ENCODE data around the gene MBD2. TPM values are rescaled to one million over a fixed set of nuclear protein-coding genes. Genes with fewer than 3 reads are reported as not detected.
A peak's percentile ranks its signal among the peaks of the same experiment; 100 is the strongest.

The MBD2 gene
- total RNA-seq, 6 experiments from 2014 or later, result 13.7 to 47.7 (median 29.4) TPM

DNA sequence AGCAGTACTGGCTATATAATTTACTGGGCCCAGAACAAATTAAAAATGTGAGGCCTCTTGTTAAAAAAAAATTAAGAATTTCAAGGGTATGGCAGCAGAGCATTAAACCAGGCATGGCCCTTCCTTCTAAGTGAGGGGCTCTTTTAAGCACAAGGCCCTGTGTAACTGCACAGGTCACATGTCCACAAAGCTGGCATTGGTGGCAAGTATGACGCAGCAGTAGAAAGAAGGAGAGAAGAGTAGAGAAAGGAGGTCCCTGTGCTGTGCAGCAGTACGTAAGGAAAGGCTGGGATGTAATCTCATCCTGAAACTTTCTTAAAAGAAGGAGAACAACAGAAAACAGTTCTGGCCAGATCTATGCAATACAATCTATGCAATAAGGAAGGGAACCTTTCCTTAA lies 51.2 kb downstream of the MBD2 start:
- WGBS (ENCODE audit: insufficient coverage, low coverage, low lambda C conversion rate, missing lambda C conversion rate), result 100% methylated on average over 2 of the region's 2 CpGs

DNA sequence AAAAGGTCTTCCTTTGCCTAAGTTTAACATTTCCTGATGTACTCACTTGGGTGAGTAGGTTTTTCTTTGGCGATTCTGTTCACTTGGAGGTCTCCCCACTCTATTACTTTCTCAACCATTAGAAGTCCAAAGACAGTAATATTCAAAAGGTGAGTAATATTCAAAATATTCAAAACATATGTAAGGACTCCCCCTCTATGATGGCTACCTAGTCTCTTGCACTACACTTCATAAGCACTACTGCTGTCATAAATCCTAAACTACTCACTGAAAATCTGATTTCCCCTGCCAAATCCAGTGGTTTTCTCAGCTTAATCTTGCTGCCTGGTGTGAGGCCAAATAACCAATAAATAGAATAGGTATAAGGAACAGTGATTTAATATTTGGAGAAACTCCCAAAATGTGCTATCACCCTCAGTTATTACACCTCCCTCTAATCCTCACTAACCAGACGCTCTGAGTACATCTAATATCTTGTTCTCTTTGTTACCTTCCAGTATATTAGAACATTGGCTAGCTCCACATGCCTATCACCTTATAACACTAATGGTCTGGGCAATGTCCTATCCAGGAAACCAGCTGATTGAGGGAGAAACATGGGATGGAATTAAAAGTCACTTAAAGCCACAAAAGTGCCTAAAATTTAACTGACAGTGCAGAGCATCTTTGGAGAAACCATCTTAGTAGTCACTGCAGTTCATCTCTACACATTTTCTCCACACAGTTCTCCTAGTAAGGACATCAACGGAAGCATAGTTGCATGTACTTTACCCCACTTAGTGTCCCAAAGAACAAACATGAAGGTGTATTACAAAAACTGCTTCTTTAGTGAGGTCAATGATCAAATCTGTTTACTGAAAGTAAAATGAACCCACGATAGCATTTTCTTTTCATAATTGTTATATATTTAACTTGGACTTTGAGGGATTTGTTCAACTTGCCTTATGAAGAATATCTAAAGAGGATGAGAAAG lies 54.8 kb downstream of the MBD2 start:
- Histone ChIP-seq H3K4me1 (peaks cover 0 to 7% (median 0%) of the 10 kb centered on the region in 4 donors), H3K9me3 (no peaks in the 10 kb centered on the region), H3K27ac (no peak overlapping the region), H3K4me3 (no peak overlapping the region), H3K27me3 (no peaks in the 10 kb centered on the region), H3K36me3 (peaks cover 0 to 8% (median 1%) of the 10 kb centered on the region in 4 donors)
- no peak for TF ChIP-seq CTCF (IDR thresholded peaks at IDR 0.05)
- TF ChIP-seq POLR2A (IDR thresholded peaks at IDR 0.05), result no peak
- ATAC-seq (peak in 2 of 4 donors; percentile 46 to 52), DNase-seq (no peak)
- intact Hi-C loops (cut with DNase I), result no loop called here
- 59% methylated on average over 4 of the region's 4 CpGs for WGBS (ENCODE audit: insufficient coverage, low coverage, low lambda C conversion rate, missing lambda C conversion rate)

More for the DNA sequence above, 51.2 kb downstream of the MBD2 start:
- Histone ChIP-seq H3K36me3 (no peaks in the 10 kb centered on the region), H3K27ac (no peak overlapping the region), H3K4me3 (no peak overlapping the region), H3K4me1 (peaks cover 0 to 7% (median 0%) of the 10 kb centered on the region in 4 donors), H3K27me3 (no peaks in the 10 kb centered on the region), H3K9me3 (no peaks in the 10 kb centered on the region)
- intact Hi-C loops (cut with DNase I), result no loop called here
- TF ChIP-seq POLR2A (IDR thresholded peaks at IDR 0.05) (no peak), CTCF (IDR thresholded peaks at IDR 0.05) (no peak)
- DNase-seq (no peak), ATAC-seq (no peak)

DNA sequence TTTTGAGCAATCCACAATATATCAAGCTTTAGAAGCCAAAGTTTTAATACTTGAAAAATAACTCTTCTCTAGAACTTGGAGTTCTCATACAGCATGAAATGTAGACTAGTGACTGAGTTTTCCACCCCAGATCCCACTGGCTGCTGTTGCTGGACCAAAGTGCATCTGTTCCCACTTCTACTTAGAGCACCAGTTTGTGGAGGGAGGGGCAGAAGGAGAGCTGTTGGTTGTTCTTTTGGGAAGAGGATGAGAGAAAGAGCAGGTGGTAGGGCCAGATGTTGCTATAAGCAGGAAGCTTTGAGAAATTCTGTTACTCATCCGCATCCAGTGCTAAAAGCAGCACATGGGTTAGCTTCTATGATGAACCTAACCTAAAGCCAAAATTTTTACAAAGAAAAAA lies 59.0 kb downstream of the MBD2 start:
- Histone ChIP-seq H3K27me3 (no peaks in the 10 kb centered on the region), H3K4me3 (no peak overlapping the region), H3K36me3 (peaks cover 0 to 33% (median 18%) of the 10 kb centered on the region in 4 donors), H3K9me3 (no peaks in the 10 kb centered on the region), H3K27ac (no peak overlapping the region), H3K4me1 (peaks cover 0 to 6% (median 0%) of the 10 kb centered on the region in 4 donors)
- ATAC-seq (no peak), DNase-seq (no peak)
- TF ChIP-seq POLR2A (IDR thresholded peaks at IDR 0.05) (no peak), CTCF (IDR thresholded peaks at IDR 0.05) (no peak)
- intact Hi-C loops (cut with DNase I), result no loop called here
- 100% methylated on average over 1 of the region's 1 CpG for WGBS (ENCODE audit: insufficient coverage, low coverage, low lambda C conversion rate, missing lambda C conversion rate)

- intact Hi-C loops (cut with DNase I), result no loop called here
- DNase-seq (no peak), ATAC-seq (no peak)
- H3K36me3 ChIP-seq, result peaks cover 0 to 47% (median 24%) of the 10 kb centered on the region in 4 donors
- H3K4me3 ChIP-seq, result no peak overlapping the region
- H3K27me3 ChIP-seq, result no peaks in the 10 kb centered on the region
- H3K4me1 ChIP-seq, result no peaks in the 10 kb centered on the region
- H3K27ac ChIP-seq, result no peak overlapping the region
- WGBS (ENCODE audit: insufficient coverage, low coverage, low lambda C conversion rate, missing lambda C conversion rate), result 100% methylated on average over 1 of the region's 1 CpG
- no peak for TF ChIP-seq POLR2A (IDR thresholded peaks at IDR 0.05)
- TF ChIP-seq CTCF (IDR thresholded peaks at IDR 0.05), result no peak
- H3K9me3 ChIP-seq, result no peaks in the 10 kb centered on the region
Measured at GRCh38 chr18:54163453-54163852, 61.0 kb downstream of the MBD2 start.

Measured in right lobe of liver (tissue), 6 donors.